ENCODE measurements around the gene BRD9. TPM values are rescaled to one million over a fixed set of nuclear protein-coding genes. Genes with fewer than 3 reads are reported as not detected.

Gene BRD9
- total and polyA plus RNA-seq, 2 of the 4 experiments (the other 2 are of a cell fraction) = 22.0 to 43.4 TPM

- Histone ChIP-seq H3K14ac (replicated peaks; ENCODE audit: low read depth, low read length) (no peak overlapping the region; the same call in 1 of the 2 replicates), H3K9me1 (ENCODE audit: insufficient read depth, low read length) (no peaks in the 10 kb centered on the region; the same call in 1 of the 2 replicates), H3K56ac (ENCODE audit: extremely low read depth, insufficient read depth, low read length) (no peak overlapping the region; the same call in 1 of the 2 replicates), H3K4ac (ENCODE audit: low read depth, low read length) (peak overlapping the region; percentile 47; the same call in 1 of the 2 replicates), H3K36me3 (ENCODE audit: control insufficient read depth, insufficient read depth, low read length) (peaks cover 28% of the 10 kb centered on the region), H3K4me2 (ENCODE audit: low read depth, low read length) (peak overlapping the region; percentile 71), H2AFZ (replicated peaks; ENCODE audit: low read length, poor library complexity) (no peak overlapping the region), H3K9me3 (ENCODE audit: control insufficient read depth, insufficient read depth, low read length) (no peaks in the 10 kb centered on the region), H4K5ac (ENCODE audit: low read depth, low read length) (no peak overlapping the region), H3K79me1 (ENCODE audit: low read depth in 1 of 2, low read length in 2 of 2) (peaks cover 30 to 55% of the 10 kb centered on the region in 2 experiments), H2BK20ac (ENCODE audit: low read depth, low read length) (no peak overlapping the region), H3K27me3 (ENCODE audit: control insufficient read depth, insufficient read depth, low read length) (no peaks in the 10 kb centered on the region), H2BK120ac (ENCODE audit: low read depth, low read length) (no peak overlapping the region), H3K9ac (ENCODE audit: low read depth, low read length) (peak overlapping the region; percentile 55; the same call in 1 of the 2 replicates), H3K18ac (ENCODE audit: low read depth, low read length) (no peak overlapping the region), H2AK5ac (ENCODE audit: low read depth, low read length) (peak overlapping the region; percentile 30; the same call in 1 of the 2 replicates), H4K8ac (ENCODE audit: low read depth in 2 of 2, low read length in 2 of 2) (0 out of 4 replicates have a peak overlapping the region, but pooled peaks of 1 of the 2 experiments have one; percentile 90), H4K20me1 (ENCODE audit: insufficient read depth, low read length) (no peaks in the 10 kb centered on the region; the same call in 1 of the 2 replicates), H2BK5ac (ENCODE audit: low read depth, low read length, poor library complexity, severe bottlenecking) (no peak overlapping the region), H3K4me3 (ENCODE audit: insufficient read depth, low read depth, low read length) (peak overlapping the region; percentile 100; the same call in 1 of the 2 replicates), H2BK15ac (ENCODE audit: low read depth, low read length) (no peak overlapping the region), H3K27ac (ENCODE audit: insufficient read depth, low read length) (no peak overlapping the region; the same call in 1 of the 2 replicates), H4K91ac (ENCODE audit: insufficient read depth, low read depth, low read length) (no peak overlapping the region), H3K4me1 (ENCODE audit: control insufficient read depth, insufficient read depth, low read length) (peaks cover 8% of the 10 kb centered on the region), H2AK9ac (replicated peaks; ENCODE audit: low read depth, low read length, poor library complexity) (peak overlapping the region; percentile 92), H3K23ac (ENCODE audit: low read depth, low read length) (0 out of 2 replicates have a peak overlapping the region, but pooled peaks have one; percentile 42)
- DNase-seq = no peak
- dilution Hi-C loops (cut with HindIII; ENCODE audit: low sequenced_read_pairs, unreplicated experiment) = no loop called here
- ATAC-seq (ENCODE audit: low read depth) = no peak
- BruUV-seq (replicated peaks) = no TSS peak
- no peak for TF ChIP-seq FOS (IDR thresholded peaks at IDR 0.05; ENCODE audit: low read depth, low read length)
- ChIA-PET POLR2A (ENCODE audit: unreplicated experiment) (no interaction called here), CTCF (no interaction called here)
- in situ Hi-C loops (cut with MboI; ENCODE audit: low sequenced_read_pairs) = no loop called here
- 100% methylated on average over 1 of the region's 9 CpGs; no CpG with 5 or more reads in 1 of the 2 experiments for WGBS, 2 experiments (ENCODE audit: extremely low coverage in 2 of 2, insufficient read length in 1 of 2)
- intact Hi-C loops (cut with micrococcal nuclease) = no loop called here
Measured at GRCh38 chr5:893711-894110, 1.1 kb upstream of the BRD9 start.

Measured in IMR-90 (cell line).